NCI-H1436 (cell line): ENCODE measurements around the gene C1orf56.

Experiments
- DNase-seq: peaks from one replicate; lab custom pipeline; 2025; lab: John Stamatoyannopoulos, UW

Gene C1orf56

DNA sequence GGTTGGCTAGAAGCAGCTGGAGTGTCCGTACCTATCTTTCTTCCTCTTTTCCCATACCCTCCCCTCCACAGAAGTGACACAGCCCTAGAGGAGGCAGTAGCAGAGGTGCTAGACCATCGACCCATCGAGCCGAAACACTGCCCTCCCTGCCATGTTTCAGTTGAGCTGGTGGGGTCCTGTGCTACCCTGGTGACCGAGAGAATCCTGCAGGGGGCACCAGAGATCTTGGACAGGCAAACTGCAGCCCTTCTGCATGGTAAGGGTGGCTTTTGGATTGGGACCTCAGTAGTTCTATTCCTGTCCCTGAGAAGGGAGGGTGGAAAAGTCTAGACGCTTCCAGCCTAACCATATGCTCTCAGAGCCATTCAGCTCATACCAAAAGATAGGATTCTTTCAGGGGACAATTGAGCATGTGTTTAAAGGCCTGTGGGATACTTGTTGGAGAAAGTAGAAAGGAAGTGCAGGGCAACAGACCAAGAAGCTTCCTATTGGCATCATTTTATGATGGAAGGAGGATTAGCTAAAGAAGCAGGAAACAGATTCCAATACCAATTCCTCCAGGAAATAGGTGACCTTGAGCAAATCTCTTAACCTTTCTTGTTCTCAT is 22.9 kb upstream of the C1orf56 start:
- DNase-seq: peak; percentile 55

DNA sequence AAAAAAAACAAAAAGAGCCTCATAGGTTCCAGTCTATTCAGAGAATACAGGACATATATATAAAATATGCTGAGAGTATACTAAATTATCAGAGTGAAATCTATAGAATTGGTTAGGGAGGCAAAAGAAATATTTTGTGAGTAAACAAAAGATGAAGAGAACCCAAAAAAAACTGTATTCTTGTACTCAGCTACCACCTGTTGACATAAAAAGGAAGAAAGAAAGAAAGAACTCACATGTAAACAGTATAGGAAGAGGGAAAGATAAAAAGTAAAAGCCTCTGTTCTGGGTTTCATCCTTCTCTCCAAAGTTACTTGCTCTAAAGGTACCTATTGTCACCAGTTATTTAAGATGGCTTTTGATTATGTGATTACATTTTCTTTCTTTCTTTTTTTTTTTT is 21.1 kb upstream of the C1orf56 start:
- no peak for DNase-seq

DNA sequence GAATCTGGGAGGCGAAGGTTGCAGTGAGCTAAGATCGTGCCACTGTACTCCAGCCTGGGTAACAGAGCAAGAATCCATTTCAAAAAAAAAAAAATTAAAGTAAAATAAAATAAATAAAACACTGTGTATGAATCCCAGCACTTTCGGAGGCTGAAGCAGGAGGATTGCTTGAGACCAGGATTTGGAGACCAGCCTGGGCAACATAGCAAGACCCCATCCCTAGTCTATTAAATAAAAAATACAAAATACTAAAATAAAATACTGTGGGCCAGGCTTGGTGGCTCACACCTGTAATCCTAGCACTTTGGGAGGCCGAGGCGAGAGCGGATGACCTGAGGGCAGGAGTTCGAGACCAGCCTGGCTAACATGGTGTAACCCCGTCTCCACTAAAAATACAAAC is 15.4 kb upstream of the C1orf56 start:
- no peak for DNase-seq

- DNase-seq: no peak
Measured at GRCh38 chr1:151035167-151035566, 12.4 kb upstream of the C1orf56 start.

DNA sequence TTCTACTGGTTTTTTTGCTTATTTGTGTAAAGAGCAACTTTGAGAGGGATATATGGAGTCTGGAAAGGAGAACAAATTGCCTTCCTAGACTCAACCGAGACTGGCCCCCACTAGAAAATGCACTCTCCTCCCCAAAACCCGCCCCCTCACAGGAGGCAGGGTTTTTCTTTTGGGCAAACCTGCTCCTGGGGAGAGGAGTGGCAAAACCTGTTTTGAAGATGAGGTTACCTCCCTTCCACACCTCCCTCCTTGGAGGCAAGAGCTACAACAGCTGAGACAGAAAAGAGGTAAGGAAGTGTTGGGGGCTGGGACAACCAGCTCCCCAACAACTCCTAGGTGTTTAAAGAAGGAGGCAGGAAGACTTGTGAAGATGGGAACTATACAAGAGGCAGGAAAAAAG is 11.2 kb upstream of the C1orf56 start, which contains the start of gene BNIPL:
TSS of gene BNIPL (plus strand) at position 231 of the 400 bp plus-strand sequence. CDS start at position 371, 140 bp downstream.
- no peak for DNase-seq

DNA sequence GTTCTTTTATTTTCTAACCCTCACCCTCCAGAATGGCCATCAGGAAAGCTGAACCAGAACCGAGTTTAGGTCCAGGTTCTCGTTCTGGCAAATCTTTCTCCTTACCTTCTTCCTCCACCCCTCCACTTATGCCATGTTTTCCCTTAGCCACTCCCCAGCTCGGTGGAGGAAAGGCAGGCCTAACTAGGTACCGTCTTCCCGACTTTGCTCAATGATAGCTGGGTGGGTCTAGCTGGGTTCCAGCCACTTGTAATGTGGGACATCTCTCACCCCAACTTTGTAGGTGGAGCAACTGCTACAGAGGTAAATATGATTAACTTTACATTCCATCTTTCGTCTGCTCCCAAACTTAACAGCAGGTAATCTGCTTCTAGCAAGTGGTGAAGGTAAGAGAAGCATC is 10.5 kb upstream of the C1orf56 start:
- DNase-seq: no peak

DNA sequence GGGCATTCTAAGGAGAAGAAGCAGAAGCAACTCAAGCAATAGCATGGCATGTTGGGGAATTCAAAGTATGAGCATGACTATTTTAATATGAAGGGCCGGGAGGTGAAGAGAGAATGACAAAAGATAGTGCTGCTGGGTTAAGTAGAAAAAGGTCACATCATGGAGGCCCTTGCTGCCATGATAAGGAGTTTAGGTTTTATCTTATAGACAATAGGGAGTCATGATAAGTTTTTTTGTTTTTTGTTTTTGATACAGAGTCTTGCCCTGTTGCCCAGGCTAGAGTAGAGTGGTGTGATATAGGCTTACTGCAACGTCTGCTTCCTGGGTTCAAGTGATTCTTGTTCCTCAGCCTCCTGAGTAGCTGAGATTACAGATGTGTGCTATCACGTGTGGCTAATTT is 8.0 kb upstream of the C1orf56 start:
- no peak for DNase-seq

- DNase-seq: no peak
Measured at GRCh38 chr1:151043163-151043562, 4.4 kb upstream of the C1orf56 start.

DNA sequence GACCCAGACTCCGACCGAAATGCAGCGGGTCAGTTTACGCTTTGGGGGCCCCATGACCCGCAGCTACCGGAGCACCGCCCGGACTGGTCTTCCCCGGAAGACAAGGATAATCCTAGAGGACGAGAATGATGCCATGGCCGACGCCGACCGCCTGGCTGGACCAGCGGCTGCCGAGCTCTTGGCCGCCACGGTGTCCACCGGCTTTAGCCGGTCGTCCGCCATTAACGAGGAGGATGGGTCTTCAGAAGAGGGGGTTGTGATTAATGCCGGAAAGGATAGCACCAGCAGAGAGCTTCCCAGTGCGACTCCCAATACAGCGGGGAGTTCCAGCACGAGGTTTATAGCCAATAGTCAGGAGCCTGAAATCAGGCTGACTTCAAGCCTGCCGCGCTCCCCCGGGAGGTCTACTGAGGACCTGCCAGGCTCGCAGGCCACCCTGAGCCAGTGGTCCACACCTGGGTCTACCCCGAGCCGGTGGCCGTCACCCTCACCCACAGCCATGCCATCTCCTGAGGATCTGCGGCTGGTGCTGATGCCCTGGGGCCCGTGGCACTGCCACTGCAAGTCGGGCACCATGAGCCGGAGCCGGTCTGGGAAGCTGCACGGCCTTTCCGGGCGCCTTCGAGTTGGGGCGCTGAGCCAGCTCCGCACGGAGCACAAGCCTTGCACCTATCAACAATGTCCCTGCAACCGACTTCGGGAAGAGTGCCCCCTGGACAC is 534 bp downstream of the C1orf56 start:
- DNase-seq: no peak

GRCh38 chr1:151048645-151049032 is 1.1 kb downstream of the C1orf56 start:
- no peak for DNase-seq

GRCh38 chr1:151049458-151049857 is 1.9 kb downstream of the C1orf56 start:
- DNase-seq: no peak

DNA sequence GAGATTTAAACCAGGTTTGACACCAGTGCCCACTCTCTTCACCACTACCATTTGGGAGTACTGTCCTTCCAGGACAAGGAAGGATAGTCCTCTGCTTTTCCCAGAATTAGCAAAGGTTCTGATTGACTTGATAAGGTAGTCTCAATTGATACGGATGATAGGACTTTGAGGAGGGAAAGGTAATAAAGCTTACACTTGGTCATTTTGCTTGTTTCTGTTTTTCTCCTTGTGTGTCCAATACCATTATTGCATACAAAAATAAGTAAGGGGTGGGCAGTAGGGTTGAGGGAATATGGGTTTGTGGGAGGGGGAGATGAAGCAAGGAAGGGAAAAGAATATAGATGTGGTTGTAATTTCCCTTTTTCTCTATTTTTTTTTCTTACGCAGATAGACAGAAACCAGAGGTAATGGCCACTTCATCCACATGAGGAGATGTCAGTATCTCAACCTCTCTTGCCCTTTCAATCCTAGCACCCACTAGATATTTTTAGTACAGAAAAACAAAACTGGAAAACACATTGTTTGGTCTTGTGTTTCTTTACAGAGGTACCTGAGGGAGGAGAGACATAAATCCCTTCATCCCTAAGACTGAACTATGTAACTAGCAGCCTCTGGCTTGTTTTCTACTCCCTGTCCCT is 2.6 kb downstream of the C1orf56 start:
- no peak for DNase-seq

GRCh38 chr1:151051356-151052009 is 3.9 kb downstream of the C1orf56 start:
- DNase-seq: no peak

DNA sequence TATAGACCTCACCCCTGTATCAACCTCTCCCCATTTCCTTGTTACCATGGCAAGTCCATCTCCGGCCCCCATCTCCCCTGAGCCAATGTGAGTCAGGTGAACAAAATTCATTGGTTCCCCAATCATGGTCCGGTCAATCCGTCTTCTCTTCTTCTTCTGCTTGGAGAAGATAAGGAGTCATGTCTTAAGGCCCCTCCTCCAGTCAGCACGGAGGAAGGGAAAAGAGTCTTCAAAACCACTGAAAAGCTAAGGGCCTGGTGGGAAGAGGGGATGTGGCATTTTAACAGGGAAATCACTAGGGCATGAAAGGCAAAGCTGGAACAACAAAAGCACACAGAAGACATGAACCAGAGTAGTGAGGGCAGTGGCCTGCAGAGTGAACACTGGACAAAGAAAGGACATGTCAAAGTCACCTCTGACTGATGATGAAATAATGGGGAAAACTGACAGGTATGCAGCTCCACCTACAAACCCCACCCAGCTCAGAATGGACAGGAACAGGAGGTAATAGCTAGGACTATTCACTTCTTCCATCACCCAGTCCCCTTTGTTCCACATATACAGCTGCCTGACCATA is 7.5 kb downstream of the C1orf56 start:
- DNase-seq: no peak

DNA sequence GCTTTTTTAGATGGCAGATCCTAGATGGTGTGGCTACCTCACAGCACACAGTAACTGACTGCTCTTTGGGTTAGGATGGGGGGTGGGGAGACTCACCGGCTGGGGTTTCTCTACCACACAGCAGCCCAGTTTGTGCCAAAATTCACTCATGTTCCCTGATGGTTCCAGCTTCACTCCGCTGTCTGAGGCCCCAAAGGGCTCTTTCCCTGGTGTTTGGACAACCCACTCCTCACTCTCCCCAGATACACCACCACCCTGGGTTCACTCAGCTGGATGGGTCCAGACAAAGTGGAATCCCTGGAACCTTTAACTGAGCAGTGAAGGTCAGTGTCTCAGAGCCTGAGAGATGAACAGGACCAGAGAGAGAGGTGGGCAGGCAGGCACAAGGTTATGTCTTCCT is 8.0 kb downstream of the C1orf56 start:
- no peak for DNase-seq

- DNase-seq: no peak
Measured at GRCh38 chr1:151056149-151056548, 8.6 kb downstream of the C1orf56 start.

- DNase-seq: no peak
Measured at GRCh38 chr1:151058692-151059091, 11.1 kb downstream of the C1orf56 start.

DNA sequence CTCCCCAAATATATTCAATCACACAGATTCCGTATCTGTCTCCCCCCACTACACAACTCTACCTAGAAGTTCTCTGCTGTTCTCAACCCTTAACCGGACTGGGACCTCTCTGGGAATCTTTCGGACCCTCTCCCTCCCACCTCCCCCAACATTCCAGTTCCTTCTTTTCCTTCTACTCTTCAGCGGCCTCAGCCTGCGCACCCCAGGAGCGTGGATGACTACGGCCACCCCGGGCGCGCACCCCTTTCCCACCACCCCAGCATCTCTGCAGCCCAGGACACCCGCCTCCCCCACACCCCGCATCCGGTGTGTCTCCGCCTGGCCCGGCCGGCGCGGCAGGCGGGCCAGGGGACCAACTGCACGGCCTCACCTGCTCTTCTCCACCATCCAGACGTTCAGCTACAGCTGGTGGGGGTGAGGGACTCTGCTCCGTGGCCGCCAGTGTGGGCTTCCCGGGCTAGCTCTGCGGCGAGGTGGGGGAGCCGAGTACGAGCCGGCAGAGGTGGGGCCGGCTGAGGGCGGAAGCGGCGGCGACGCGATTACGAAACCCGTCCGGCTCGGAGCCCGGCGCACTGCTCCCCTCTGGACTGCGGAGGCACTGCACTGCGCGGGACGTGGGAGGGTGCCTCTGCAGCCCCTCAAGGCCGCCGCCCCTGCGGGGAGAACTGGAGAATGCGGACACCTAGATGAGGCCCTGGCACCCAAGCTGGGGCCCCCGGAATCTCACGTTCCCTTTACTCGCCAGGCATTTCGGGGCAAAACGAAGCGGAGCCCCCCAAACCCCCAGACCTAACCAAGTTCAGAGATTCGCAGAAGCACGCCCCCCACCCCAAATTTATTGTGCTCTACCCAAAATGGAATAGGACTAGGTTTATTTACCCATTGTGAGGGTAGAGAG is 11.8 kb downstream of the C1orf56 start, which contains the start of gene CDC42SE1:
TSS of gene CDC42SE1 (minus strand) at position 514 of the 898 bp plus-strand sequence. CDS start 3,892 bp downstream, outside the sequence.
- peak; percentile 80 for DNase-seq

DNA sequence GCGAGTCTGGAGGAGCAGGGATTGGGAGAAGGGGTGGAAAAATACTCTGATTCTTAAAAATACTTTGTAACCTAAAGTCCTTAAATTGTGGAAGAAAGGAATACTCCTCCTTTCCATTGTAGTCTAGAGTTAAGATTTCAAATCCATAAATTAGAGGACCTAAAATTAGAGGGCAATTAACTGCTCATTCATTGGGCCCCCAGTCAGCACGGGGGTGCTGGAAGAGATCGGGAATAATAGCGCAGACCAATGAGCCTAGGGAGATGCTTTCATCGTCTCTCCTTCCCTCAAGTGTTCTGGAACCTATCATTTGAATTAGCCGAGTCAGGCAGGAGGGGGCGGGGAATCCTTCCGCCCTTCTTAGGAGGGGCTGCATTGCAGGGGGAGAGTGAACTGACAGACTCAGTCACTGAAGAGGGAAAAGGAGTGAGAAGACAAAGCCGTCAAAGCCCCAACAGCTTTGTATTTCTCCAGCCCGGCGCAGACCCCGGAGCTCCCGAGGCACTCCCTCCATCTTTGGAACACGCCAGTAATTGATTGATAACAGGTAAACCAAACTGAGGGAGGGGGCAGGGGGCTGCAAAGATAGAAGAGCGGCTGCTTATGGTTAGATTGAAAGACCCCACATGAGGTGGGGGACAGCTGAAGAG is 12.6 kb downstream of the C1orf56 start, which contains the start of gene MLLT11:
TSS of gene MLLT11 (plus strand) at position 391 of the 650 bp plus-strand sequence. CDS start 6,828 bp downstream, outside the sequence.
- peak; percentile 80 for DNase-seq

DNA sequence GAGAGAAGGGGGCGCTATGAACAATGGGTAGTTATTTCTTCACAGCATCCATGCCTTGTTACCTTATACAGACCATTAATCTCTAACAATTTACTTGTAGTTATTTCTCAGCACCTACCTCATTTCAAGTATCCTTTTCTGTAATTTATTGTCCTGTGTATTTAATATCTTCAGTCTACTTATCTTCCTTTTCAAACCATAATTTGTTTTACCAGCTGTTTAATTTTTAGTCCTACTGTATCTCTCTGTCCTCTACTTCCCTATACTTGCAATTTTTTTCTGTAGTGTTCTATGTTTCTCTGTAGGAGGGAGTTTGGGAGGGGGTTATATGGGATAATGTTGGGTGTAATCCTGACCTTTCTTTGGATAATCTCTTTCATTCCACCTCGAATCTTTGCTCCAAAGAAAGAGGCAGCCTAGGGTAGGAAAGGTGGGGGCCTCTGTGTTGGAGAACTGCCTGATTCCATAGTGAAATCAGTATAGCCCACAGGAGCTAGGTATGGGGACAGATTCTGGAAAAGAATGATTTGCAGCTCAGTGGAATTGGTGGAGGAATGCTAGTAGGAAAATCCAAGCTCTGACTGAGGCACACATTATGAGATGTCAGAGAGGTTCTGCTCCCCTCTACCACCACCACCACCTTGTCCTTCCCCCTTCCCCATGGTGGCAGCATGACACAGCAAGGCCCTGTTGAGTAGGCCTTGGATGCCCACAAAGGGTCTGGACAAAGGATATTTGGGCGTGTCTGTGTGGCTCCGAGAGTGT is 13.3 kb downstream of the C1orf56 start:
- peak; percentile 34 for DNase-seq
